KOPT-K1 (cell line): ENCODE measurements around the gene UBN1.

ENCODE experiments used
- H3K27ac ChIP-seq: fragments of 200-600 bp; sonication (generic); 2 replicates; pipeline ENCODE4 v1.5.1; 2016; ENCODE audit warnings: antibody characterized with exemption, mild to moderate bottlenecking, low read depth, low read length; ENCODE audit not compliant: poor library complexity, severe bottlenecking
- H3K36me3 ChIP-seq: fragments of 200-600 bp; sonication (generic); 2 replicates; pipeline ENCODE4 v1.5.1; 2017; ENCODE audit warnings: antibody characterized with exemption, mild to moderate bottlenecking, low read length, moderate library complexity; ENCODE audit not compliant: insufficient read depth
- H3K9me3 ChIP-seq: fragments of 200-600 bp; sonication (generic); 2 replicates; pipeline ENCODE4 v1.5.1; 2017; ENCODE audit warnings: antibody characterized with exemption, low read length, mild to moderate bottlenecking; ENCODE audit not compliant: insufficient read depth, poor library complexity, severe bottlenecking

UBN1 gene

GRCh38 chr16:4882633-4883285 lies 35.5 kb downstream of the UBN1 start:
- peaks cover 100% of the 10 kb centered on the region for H3K36me3 ChIP-seq
- H3K27ac ChIP-seq = no peak overlapping the region
- H3K9me3 ChIP-seq = no peaks in the 10 kb centered on the region

- Histone ChIP-seq H3K9me3 (no peaks in the 10 kb centered on the region), H3K27ac (no peak overlapping the region), H3K36me3 (peaks cover 95% of the 10 kb centered on the region)
These were observed 36.2 kb downstream of the UBN1 start for GRCh38 chr16:4883501-4883900.

- H3K27ac ChIP-seq = no peak overlapping the region
- no peaks in the 10 kb centered on the region for H3K9me3 ChIP-seq
- H3K36me3 ChIP-seq = peaks cover 88% of the 10 kb centered on the region
These were observed 36.9 kb downstream of the UBN1 start for GRCh38 chr16:4884209-4884608.

- Histone ChIP-seq H3K9me3 (no peaks in the 10 kb centered on the region), H3K36me3 (peaks cover 78% of the 10 kb centered on the region), H3K27ac (no peak overlapping the region)
These were observed 37.9 kb downstream of the UBN1 start for GRCh38 chr16:4884972-4885874.

GRCh38 chr16:4886151-4886550 lies 38.9 kb downstream of the UBN1 start:
- H3K36me3 ChIP-seq = peaks cover 75% of the 10 kb centered on the region

GRCh38 chr16:4888428-4889135 lies 41.3 kb downstream of the UBN1 start:
- Histone ChIP-seq H3K36me3 (peaks cover 51% of the 10 kb centered on the region), H3K27ac (no peak overlapping the region), H3K9me3 (no peaks in the 10 kb centered on the region)

More at GRCh38 chr16:4886151-4886550, 38.9 kb downstream of the UBN1 start:
- Histone ChIP-seq H3K27ac (no peak overlapping the region), H3K9me3 (no peaks in the 10 kb centered on the region)

- H3K9me3 ChIP-seq = no peaks in the 10 kb centered on the region
- H3K36me3 ChIP-seq = peaks cover 37% of the 10 kb centered on the region
- H3K27ac ChIP-seq = no peak overlapping the region
These were observed 42.7 kb downstream of the UBN1 start for GRCh38 chr16:4890026-4890425.

- Histone ChIP-seq H3K9me3 (no peaks in the 10 kb centered on the region), H3K36me3 (peaks cover 30% of the 10 kb centered on the region), H3K27ac (no peak overlapping the region)
These were observed 43.4 kb downstream of the UBN1 start for GRCh38 chr16:4890686-4891085.

- H3K36me3 ChIP-seq = peaks cover 24% of the 10 kb centered on the region; the same call in 1 of the 2 replicates
- no peak overlapping the region for H3K27ac ChIP-seq
- H3K9me3 ChIP-seq = no peaks in the 10 kb centered on the region
These were observed 44.0 kb downstream of the UBN1 start for GRCh38 chr16:4891097-4891885.

- Histone ChIP-seq H3K9me3 (no peaks in the 10 kb centered on the region), H3K27ac (no peak overlapping the region), H3K36me3 (peaks cover 18% of the 10 kb centered on the region; the same call in 1 of the 2 replicates)
These were observed 44.6 kb downstream of the UBN1 start for GRCh38 chr16:4891886-4892216.

- Histone ChIP-seq H3K27ac (no peak overlapping the region), H3K36me3 (peaks cover 12% of the 10 kb centered on the region; the same call in 1 of the 2 replicates), H3K9me3 (no peaks in the 10 kb centered on the region)
These were observed 45.3 kb downstream of the UBN1 start for GRCh38 chr16:4892361-4893102.

GRCh38 chr16:4893103-4893862 lies 46.0 kb downstream of the UBN1 start:
- no peak overlapping the region for H3K27ac ChIP-seq
- H3K9me3 ChIP-seq = peaks cover 1% of the 10 kb centered on the region
- H3K36me3 ChIP-seq = 0 out of 2 replicates have a peak, but pooled peaks cover 7% of the 10 kb centered on the region

- Histone ChIP-seq H3K9me3 (peaks cover 3% of the 10 kb centered on the region), H3K36me3 (0 out of 2 replicates have a peak, but pooled peaks cover 7% of the 10 kb centered on the region), H3K27ac (no peak overlapping the region)
These were observed 47.2 kb downstream of the UBN1 start for GRCh38 chr16:4894276-4895150.
